Kidney (tissue), 14 donors: ENCODE data around the gene MGAT4A. TPM values are rescaled to one million over a fixed set of nuclear protein-coding genes. Genes with fewer than 3 reads are reported as not detected.

ENCODE experiments used
- DNase-seq, 5 donors: peaks; one replicate each; pipeline ENCODE4 v3.0.0-alpha.2; 2013 to 2020
- FAIRE-seq: peaks from 2 replicates; lab custom pipeline; 2012; peaks lifted over from hg19 to GRCh38; lab: Jason Lieb, UNC
- H3K27ac ChIP-seq, 2 donors: one replicate each; pipeline ENCODE4 v1.7.0; 2013; ENCODE audit warnings: low read depth in 2 of 2, low read length in 2 of 2, inconsistent platforms in 1 of 2
- H3K27me3 ChIP-seq: one replicate; pipeline ENCODE4 v1.7.1; 2013; ENCODE audit warnings: low read length, inconsistent platforms; ENCODE audit not compliant: control insufficient read depth, insufficient read depth
- H3K36me3 ChIP-seq, 3 donors: one replicate each; pipeline versions ENCODE4 v1.7.0 to v1.7.1; 2013; ENCODE audit warnings: low read length in 3 of 3, control low read depth in 1 of 3, inconsistent platforms in 1 of 3; ENCODE audit not compliant: insufficient read depth in 3 of 3, control insufficient read depth in 2 of 3
- H3K4me1 ChIP-seq, 3 donors: one replicate each; pipeline versions ENCODE4 v1.7.0 to v1.7.1; 2013; ENCODE audit warnings: low read length in 3 of 3, inconsistent platforms in 1 of 3, low read depth in 1 of 3; ENCODE audit not compliant: control insufficient read depth in 2 of 3, insufficient read depth in 2 of 3
- H3K4me3 ChIP-seq, 3 donors: one replicate each; pipeline versions ENCODE4 v1.7.0 to v1.8.1; 2013; ENCODE audit warnings: low read length in 3 of 3, control low read depth in 1 of 3, inconsistent platforms in 1 of 3
- H3K9ac ChIP-seq, 3 donors: one replicate each; pipeline versions ENCODE4 v1.7.0 to v1.7.1; 2013; ENCODE audit warnings: low read length in 3 of 3, control low read depth in 1 of 3, inconsistent platforms in 1 of 3
- H3K9me3 ChIP-seq, 3 donors: one replicate each; pipeline versions ENCODE4 v1.7.0 to v1.7.1; 2013; ENCODE audit warnings: low read length in 3 of 3, control low read depth in 1 of 3, inconsistent platforms in 1 of 3; ENCODE audit not compliant: control insufficient read depth in 2 of 3, insufficient read depth in 1 of 3
- CTCF ChIP-seq: IDR thresholded peaks from 3 replicates; pipeline ENCODE4 v1.5.1; 2012; ENCODE audit warnings: mild to moderate bottlenecking, moderate library complexity, borderline replicate concordance; ENCODE audit not compliant: insufficient read depth; ENCODE audit errors: extremely low read depth
- intact Hi-C: fragments of 100-400 bp; cut with DNase I; formaldehyde crosslinking; loops from one replicate; pipeline ENCODE4 v1.11.1; 2022
- polyA plus RNA-seq: library from polyadenylated mRNA; stranded (reverse); fragments of 350-450 nt; fragmentation: Illumina TruSeq; extraction: RNeasy Lipid Tissue Mini Kit (QIAGEN cat#74804); gene quantifications from one replicate; pipeline ENCODE4 v1.2.3, GENCODE V29; 2014; ENCODE audit warnings: low read depth, low replicate concordance; ENCODE audit not compliant: insufficient read depth
- total RNA-seq: library from RNA; stranded (reverse); fragmentation: NEBNext Ultra II Directional; extraction: Animal tissue kit (Norgen Biotek cat#: 25700); gene quantifications from one replicate; pipeline ENCODE4 v1.2.1, GENCODE V29; 2021
- donor health status: control.
- donor health status: control.
- donor health status: control.
- donor health status: control.
- donor health status: control.
- donor health status: DM: yes; HTN: yes; CAD: no.
- donor health status: Normal renal cell carcinoma (clear cell type).

Gene MGAT4A
- total and polyA plus RNA-seq, 2 donors from 2014 or later, result 23.5 to 101 TPM

GRCh38 chr2:98586551-98587140 is 144.3 kb downstream of the MGAT4A start:
- peaks cover 0 to 13% (median 9%) of the 10 kb centered on the region in 3 donors for H3K36me3 ChIP-seq

DNA sequence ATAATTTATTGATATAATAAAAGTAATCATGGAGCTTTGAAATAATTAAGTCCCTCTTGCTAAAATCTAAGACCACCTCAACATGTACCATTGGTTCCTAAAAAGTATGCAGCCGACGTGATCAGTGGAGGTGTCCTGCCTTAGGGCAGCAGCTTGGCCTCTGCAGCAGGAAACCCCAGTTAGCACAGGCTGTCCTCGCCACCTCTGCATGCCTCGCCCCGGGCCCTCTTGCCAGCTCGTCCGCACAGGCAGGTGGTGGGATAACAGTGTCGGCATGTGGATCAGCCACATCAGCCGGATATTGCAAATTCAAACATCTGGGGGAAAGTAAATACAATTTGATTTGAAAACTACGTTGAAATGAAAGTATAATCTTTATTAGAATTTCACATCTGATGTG is 145.5 kb downstream of the MGAT4A start:
- Histone ChIP-seq H3K27ac (no peak overlapping the region), H3K9me3 (no peaks in the 10 kb centered on the region), H3K9ac (no peak overlapping the region), H3K4me3 (no peak overlapping the region), H3K36me3 (peaks cover 0 to 12% (median 9%) of the 10 kb centered on the region in 3 donors), H3K4me1 (no peaks in the 10 kb centered on the region), H3K27me3 (no peaks in the 10 kb centered on the region)
- no peak for FAIRE-seq
- no peak for DNase-seq
- no peak for TF ChIP-seq CTCF
- intact Hi-C loops, result no loop called here

More at GRCh38 chr2:98586551-98587140, 144.3 kb downstream of the MGAT4A start:
- no peak for TF ChIP-seq CTCF
- Histone ChIP-seq H3K9me3 (no peaks in the 10 kb centered on the region), H3K4me1 (no peaks in the 10 kb centered on the region), H3K4me3 (no peak overlapping the region), H3K27me3 (no peaks in the 10 kb centered on the region), H3K27ac (no peak overlapping the region), H3K9ac (no peak overlapping the region)
- intact Hi-C loops, result no loop called here
- FAIRE-seq (no peak), DNase-seq (peak in 3 of 5 donors; percentile 56 to 74 (median 74))

DNA sequence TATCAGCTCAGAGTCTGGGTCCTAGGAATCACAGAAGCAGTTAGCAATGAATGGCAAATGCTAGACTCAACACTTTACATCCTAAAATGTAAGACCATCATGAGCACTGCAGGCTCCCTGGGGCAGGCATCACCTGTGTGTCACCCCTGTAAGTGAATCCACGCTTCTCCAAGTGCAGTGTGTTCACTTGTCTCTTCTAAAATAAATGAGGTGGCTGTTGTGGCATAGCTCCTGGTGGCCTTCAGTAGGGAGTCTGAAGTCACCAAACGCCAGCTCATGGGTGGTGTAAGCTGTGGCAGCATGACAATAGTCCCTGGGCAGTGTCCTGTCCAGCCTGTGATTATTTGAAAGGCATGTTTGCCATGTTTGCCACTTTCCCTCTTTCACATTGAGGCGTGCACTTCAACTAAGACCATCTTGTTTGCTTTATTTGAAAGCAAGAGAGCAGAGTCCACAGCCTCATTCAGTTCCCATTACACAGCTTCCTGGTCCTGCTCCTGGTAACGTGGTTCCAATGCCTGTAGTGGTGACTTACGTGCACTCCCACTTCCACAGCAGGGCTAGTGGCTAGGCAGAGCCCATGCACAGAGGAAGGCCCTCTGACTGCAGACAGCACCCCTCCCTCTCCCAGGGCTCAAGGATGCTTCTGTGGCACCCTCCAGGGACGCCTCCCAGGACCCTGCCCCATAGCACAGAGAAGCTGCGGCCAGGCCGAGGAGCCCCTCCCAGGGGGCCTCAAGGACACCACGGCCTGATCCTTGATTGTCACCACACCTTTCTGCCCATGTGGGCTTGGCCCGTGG is 146.9 kb downstream of the MGAT4A start:
- DNase-seq, result no peak
- Histone ChIP-seq H3K27ac (no peak overlapping the region), H3K36me3 (peaks cover 0 to 10% (median 7%) of the 10 kb centered on the region in 3 donors), H3K27me3 (no peaks in the 10 kb centered on the region), H3K4me1 (no peaks in the 10 kb centered on the region), H3K9ac (no peak overlapping the region), H3K4me3 (no peak overlapping the region), H3K9me3 (no peaks in the 10 kb centered on the region)
- FAIRE-seq, result no peak
- no peak for TF ChIP-seq CTCF
- intact Hi-C loops, result no loop called here
